Activated CD4-positive, alpha-beta T cell treated with anti-CD3 and anti-CD28 coated beads, Interleukin-2, Interleukin-4, amounts not matched to agents 100 ng/mL and 50 ng/mL, durations not matched to agents 16 hours and 8 hours (primary cell): ENCODE data around the gene SCN8A.
A peak's percentile ranks its signal among the peaks of the same experiment; 100 is the strongest.
"Not testable (repeated sequence)": the region's sequence is repeated elsewhere in the genome, so short reads cannot be mapped to it uniquely, and the experiment has no call there.

Experiments used
- DNase-seq: peaks from one replicate; pipeline ENCODE4 v3.0.0-alpha.2; 2020; ENCODE audit warnings: low spot score

SCN8A gene

DNA sequence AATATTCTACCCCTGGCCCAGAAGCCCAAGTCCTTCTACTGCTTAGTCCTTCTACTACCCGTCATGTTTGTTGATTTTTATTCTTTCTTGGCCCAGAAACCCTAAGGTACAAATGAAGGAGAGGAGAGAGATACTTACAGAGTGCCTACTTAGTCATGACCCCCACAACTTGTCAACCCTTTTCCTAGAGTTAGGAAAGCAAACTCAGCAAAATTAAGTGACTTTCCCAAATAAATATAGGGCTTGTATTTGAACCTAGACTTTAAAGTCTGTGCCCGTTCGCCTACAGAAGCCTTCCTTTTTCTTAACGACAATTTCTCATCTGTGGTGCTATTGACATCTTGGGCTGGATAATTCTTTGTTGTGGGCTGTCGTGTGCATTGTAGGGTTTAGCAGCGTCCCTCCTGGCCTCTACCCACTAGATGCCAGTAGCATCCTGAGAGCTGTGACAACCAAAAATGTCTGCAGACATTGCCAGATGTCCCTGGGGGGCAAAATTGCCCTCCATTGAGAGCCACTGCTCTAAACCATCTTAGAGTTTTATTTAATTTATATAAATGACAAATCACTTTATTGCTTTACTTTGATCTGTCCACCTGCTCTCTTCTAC, 175.1 kb downstream of the SCN8A start:
- no peak for DNase-seq

GRCh38 chr12:51771008-51771407, 180.0 kb downstream of the SCN8A start:
- DNase-seq, result no peak

DNA sequence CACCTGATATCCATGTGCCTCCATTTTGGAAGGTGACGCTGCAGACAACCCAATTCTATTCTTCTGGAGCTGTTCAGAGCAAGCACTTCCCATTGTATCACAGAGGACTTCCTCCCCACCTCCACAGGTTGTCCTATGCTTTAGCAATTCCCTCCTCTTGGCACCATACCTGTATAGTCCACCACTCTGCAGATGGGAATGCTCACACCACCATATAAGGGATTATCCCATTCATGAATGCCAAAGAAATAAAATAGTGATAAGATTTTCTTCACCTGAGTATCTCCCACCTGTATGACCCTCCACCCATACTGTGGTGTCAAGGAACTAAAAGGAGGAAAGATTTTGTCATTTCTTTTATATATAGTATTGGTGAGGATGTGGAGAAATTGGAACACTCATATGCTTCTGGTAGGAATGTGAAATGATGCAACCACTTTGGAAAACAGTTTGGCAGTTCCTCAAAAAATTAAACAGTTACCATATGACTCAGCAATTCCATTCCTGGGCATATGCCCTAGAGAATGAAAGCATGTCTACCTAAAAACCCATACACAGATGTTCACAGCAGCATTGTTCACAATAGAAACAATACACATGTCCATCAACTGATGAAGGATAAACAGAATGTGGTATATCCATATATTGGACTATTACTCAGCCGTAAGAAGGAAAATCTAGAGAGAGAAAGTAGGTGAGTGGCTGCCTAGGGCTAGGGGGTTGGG, 182.3 kb downstream of the SCN8A start:
- no peak for DNase-seq

- no peak for DNase-seq
Measured at GRCh38 chr12:51774933-51775332, 183.9 kb downstream of the SCN8A start.

- DNase-seq, result no peak
Measured at GRCh38 chr12:51777457-51777856, 186.4 kb downstream of the SCN8A start.

- DNase-seq, result no peak
Measured at GRCh38 chr12:51777973-51778372, 186.9 kb downstream of the SCN8A start.

DNA sequence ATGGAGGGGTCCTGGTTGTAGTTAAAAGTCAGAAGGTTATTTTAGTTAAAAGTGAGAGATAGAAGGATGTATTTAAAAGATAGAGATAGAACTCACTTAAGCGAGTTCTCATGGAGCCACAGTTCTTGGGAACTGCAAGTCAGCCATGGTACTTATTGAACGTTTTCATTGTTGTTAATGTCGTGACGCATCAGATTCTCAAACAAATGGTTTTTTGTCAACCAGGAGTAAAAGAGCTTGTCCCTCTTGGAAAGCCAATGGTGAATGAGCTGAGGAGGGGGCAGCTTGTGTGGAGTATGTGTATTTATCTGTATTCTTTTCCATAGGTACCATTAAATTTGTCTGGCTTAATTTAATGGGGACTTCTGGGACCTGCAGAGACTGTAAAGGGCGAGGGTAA, 188.8 kb downstream of the SCN8A start:
- no peak for DNase-seq

GRCh38 chr12:51784688-51785087, 193.7 kb downstream of the SCN8A start:
- no peak for DNase-seq

DNA sequence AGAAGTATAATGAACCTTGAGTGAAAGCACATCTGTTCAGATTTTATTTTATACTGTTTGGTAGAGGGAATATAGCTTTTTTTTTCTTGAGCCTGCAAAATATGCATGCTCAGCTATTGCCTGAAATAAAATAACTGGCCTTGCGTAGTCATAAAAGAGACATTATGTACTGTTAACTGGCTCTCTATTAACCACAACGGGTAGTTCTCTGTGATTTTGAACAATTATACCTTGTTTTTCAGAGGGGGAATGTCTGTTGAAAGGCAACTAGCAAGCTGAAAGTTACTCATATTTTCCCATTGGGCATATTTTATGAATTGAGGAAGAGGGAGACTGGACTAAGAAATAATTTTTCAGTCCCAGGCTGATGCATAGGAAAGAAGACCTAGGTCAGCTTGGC, 194.9 kb downstream of the SCN8A start:
- no peak for DNase-seq

GRCh38 chr12:51788876-51789275, 197.8 kb downstream of the SCN8A start:
- no peak for DNase-seq

- DNase-seq, result no peak
Measured at GRCh38 chr12:51792417-51792816, 201.4 kb downstream of the SCN8A start.

DNA sequence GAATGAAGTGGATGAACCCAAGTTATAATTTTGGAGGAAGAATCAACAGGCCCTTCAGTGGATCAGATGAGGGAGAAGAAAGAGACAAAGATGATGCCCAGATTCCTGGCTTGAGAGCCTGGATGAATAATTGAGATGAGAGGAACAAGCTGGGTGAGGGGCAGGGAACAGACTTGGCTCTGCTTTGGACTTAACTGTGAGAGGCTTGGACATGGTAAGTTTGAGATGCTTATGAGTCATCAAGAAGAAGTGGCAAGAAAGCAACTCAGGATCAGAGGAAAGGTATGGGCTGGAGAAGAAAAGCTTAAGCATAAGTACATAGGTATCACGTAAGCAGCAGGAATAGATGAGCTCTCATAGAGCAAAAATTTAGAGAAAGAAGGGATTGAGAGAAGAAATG, 202.2 kb downstream of the SCN8A start:
- DNase-seq, result no peak

DNA sequence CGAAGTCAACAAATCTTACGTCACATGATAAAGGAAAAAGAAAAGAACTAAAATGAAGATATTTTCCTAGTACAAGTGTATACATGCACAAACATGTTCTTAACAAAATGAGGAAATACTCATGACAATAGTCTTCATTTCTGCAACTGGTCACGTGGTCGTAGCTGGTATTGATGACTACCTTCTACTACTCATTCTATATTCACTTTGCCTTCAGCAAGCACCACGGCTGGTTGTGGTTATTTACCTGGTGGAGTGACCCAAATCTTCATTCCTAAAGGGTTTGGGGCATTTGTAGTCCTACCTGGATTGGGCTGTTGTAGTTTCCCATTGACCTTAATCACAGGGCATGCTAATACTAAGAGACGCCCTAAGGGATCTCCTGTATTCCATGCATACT, 206.3 kb downstream of the SCN8A start:
- no peak for DNase-seq

GRCh38 chr12:51798051-51798450, 207.0 kb downstream of the SCN8A start:
- not testable (repeated sequence) for DNase-seq

DNA sequence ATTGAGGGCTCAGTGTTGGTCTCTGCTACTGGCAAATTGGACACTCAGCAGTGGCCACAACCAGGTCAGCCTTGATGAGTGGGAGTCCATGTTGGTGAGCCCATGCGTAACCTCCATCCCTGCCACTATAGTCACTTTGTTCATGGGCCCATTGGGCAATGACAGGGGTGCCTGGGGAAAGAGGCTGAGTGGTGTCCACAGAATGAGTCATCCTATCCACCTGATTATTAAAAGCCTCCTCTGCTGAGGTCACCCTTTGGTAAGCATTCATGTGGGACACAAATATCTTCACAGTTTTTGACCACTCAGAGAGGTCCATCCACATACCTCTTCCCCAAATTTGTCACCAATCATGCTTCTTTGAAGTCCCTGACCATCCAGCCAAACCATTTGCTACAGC, 207.5 kb downstream of the SCN8A start:
- no peak for DNase-seq

DNA sequence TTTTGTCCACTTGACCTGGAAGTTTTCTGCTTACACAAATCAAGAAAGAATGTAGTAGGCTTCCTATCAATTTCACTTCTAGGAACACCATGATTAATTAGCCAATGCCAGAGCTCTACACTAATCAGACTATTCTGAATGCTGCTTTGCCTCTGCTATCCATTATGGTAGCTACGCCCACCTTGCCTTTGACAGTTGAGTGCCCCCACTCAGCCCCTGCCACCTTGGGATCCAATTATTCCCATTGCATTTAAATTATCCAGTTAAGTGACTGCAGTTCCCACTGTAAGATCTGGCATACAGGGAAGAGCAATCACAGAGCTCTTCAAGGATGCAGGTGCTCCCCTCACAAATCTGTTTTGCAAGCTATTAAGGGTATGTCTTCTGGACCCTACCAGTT, 210.0 kb downstream of the SCN8A start:
- no peak for DNase-seq

GRCh38 chr12:51806896-51807295, 215.9 kb downstream of the SCN8A start:
- DNase-seq, result no peak

DNA sequence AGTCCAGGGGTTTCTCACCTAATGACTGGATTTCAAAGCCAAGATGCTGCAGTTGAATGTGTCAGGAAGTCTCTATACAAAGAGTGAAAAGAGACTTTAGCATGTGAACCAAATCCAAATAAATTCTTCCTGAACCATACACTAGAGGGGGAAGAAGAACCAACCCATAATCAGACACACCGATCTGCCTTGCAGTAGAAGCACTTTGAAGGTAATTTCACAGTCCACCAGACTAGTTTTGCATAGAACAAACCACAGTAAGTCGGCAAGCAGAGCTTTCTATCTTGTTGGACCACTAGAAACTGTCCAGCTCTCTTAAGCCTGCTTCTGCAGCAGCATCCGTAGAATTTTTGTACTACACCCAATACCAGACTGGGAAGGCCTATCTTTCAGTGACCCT, 218.2 kb downstream of the SCN8A start:
- no peak for DNase-seq

DNA sequence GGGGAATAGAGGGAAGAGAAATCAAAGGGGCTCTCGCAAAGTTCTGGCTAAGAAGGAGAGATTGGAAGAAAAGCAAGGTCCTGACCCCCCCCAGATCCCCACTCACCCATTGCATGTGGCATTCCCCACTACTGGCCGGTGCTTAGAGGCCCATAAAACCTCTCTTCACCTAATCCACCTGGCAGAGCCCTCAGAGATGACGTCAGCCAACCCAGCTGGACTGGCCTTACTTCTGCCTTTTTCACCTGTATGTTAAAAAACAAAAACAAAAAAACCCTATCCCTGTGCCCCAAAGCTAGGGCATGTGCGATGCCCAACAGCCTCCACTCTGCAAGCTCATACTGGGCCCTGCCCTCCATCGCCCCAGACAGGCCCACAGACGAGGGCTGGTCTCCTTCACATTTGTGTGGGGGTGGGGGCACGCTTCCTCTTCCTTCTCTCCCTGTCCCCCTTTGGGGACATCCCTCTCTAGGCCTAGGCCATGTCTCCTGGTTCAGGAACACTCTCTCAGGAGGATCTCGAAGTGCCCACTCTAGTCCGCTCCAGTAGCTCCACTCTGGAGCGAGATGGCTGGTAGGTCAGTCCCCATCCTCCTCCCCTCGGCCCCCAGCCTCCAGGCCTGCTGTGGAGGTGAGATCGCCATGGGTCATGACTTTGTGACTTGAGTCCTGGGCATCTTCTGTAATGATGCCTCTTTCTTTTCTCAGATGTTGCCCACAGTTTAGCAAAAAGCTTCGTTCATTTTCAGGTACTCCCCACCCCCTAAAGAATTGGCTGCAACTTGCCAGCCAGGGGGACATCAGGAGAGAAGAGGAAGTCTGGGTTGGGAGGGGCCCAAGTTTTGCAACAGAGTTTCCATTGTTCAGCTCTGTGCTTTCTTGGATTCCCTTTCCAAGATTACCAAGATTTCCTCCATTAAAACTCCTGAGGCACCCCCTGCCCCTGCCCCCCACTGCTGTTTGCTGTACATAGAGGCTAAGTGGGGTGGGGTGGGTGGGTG, 220.5 kb downstream of the SCN8A start:
- DNase-seq, result no peak

GRCh38 chr12:51812871-51813270, 221.8 kb downstream of the SCN8A start:
- no peak for DNase-seq

- DNase-seq, result no peak
Measured at GRCh38 chr12:51813931-51814310, 222.9 kb downstream of the SCN8A start.

DNA sequence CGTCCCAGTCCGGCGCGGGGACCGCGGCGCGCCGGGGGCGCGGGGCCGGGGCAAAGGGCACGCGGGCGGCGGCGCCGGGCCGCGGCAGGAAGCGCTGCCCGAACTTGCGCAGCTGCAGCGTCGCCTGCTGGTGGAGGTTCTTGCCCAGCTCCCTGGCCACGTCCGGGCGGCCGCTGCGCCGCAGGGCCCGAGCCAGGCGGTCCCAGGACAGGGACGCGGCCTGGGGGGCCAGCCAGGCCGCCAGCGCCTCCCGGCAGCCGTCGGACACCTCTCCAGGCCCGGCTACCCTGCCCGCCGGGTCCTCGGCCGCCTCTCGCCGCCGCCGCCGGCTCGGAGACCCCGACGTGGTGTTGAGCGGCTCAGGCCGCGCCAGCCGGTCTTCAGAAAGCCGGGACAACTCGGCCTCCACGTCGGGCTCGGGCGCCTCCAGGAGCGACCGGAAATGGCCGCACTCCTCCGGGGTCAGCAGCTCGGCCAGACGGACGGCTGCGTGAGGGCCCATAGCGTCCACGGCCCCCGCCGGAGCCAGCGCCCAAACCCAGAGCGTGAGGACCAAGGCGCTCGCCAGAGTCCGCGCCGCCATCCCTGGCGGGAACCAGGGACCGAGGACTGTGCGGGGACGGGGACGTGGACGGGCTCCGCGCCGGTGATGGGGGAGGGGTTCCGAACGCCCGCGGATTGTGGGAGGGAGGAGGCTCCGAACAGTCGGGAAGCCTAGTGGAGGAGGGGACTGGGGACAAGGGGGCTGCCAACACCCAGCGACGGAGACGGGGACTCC, 223.5 kb downstream of the SCN8A start:
- DNase-seq, result peak; percentile 60
